ENCODE measurements around the gene MMD. TPM values are rescaled to one million over a fixed set of nuclear protein-coding genes. Genes with fewer than 3 reads are reported as not detected.
A peak's percentile ranks its signal among the peaks of the same experiment; 100 is the strongest.

The MMD gene
- total RNA-seq, 3 donors from 2014 or later (not counting 1 experiment from before 2014, with no cell fraction given): 18.7 to 33.5 (median 27.9) TPM

GRCh38 chr17:55417411-55418268 lies 4.0 kb downstream of the MMD start:
- H3K36me3 Mint-ChIP-seq: no peaks in the 10 kb centered on the region
- H3K4me1 ChIP-seq (ENCODE audit: control insufficient read depth, insufficient read depth, low read length): peaks cover 19% of the 10 kb centered on the region
- no peaks in the 10 kb centered on the region for H3K9me3 ChIP-seq (ENCODE audit: control insufficient read depth, insufficient read depth, low read length)
- no peaks in the 10 kb centered on the region for H3K27me3 Mint-ChIP-seq (ENCODE audit: low read depth in 2 of 2)
- ATAC-seq (no peak), DNase-seq (no peak)
- no peak overlapping the region for H3K4me3 Mint-ChIP-seq
- H3K27ac ChIP-seq (ENCODE audit: low read length): no peak overlapping the region
- H3K4me1 Mint-ChIP-seq: peaks cover 64 to 74% of the 10 kb centered on the region in 2 donors
- intact Hi-C loops (cut with micrococcal nuclease): no loop called here
- H3K4me3 ChIP-seq (ENCODE audit: low read length): no peak overlapping the region
- 95% methylated on average over 3 of the region's 4 CpGs for WGBS (ENCODE audit: insufficient coverage)
- H3K9me3 Mint-ChIP-seq: no peaks in the 10 kb centered on the region
- H3K36me3 ChIP-seq (ENCODE audit: control insufficient read depth, insufficient read depth, low read length): peaks cover 6% of the 10 kb centered on the region
- H3K27me3 ChIP-seq (ENCODE audit: control insufficient read depth, insufficient read depth, low read length): no peaks in the 10 kb centered on the region
- H3K27ac Mint-ChIP-seq: peak overlapping the region; percentile 86 to 93
- no peak for TF ChIP-seq CTCF (IDR thresholded peaks at IDR 0.05)

GRCh38 chr17:55416470-55417052 lies 5.1 kb downstream of the MMD start:
- no peak for TF ChIP-seq CTCF (IDR thresholded peaks at IDR 0.05)
- Mint-ChIP-seq H3K36me3 (no peaks in the 10 kb centered on the region), H3K4me1 (peaks cover 64 to 70% of the 10 kb centered on the region in 2 donors), H3K9me3 (no peaks in the 10 kb centered on the region), H3K27ac (peak overlapping the region in 1 of 2 donors; percentile 93), H3K27me3 (ENCODE audit: low read depth in 2 of 2) (no peaks in the 10 kb centered on the region), H3K4me3 (no peak overlapping the region)
- H3K27me3 ChIP-seq (ENCODE audit: control insufficient read depth, insufficient read depth, low read length): no peaks in the 10 kb centered on the region
- peaks cover 16% of the 10 kb centered on the region for H3K36me3 ChIP-seq (ENCODE audit: control insufficient read depth, insufficient read depth, low read length)
- no peak overlapping the region for H3K4me3 ChIP-seq (ENCODE audit: low read length)
- H3K4me1 ChIP-seq (ENCODE audit: control insufficient read depth, insufficient read depth, low read length): peaks cover 13% of the 10 kb centered on the region
- intact Hi-C loops (cut with micrococcal nuclease): no loop called here
- no peaks in the 10 kb centered on the region for H3K9me3 ChIP-seq (ENCODE audit: control insufficient read depth, insufficient read depth, low read length)
- WGBS (ENCODE audit: insufficient coverage): 70% methylated on average over 3 of the region's 4 CpGs
- H3K27ac ChIP-seq (ENCODE audit: low read length): no peak overlapping the region
- no peak for DNase-seq
- ATAC-seq: no peak

GRCh38 chr17:55416000-55416399 lies 5.6 kb downstream of the MMD start:
- ATAC-seq (no peak), DNase-seq (no peak)
- Histone ChIP-seq H3K27ac (ENCODE audit: low read length) (no peak overlapping the region), H3K9me3 (ENCODE audit: control insufficient read depth, insufficient read depth, low read length) (no peaks in the 10 kb centered on the region), H3K36me3 (ENCODE audit: control insufficient read depth, insufficient read depth, low read length) (peaks cover 18% of the 10 kb centered on the region), H3K4me1 (ENCODE audit: control insufficient read depth, insufficient read depth, low read length) (peaks cover 13% of the 10 kb centered on the region), H3K4me3 (ENCODE audit: low read length) (no peak overlapping the region), H3K27me3 (ENCODE audit: control insufficient read depth, insufficient read depth, low read length) (no peaks in the 10 kb centered on the region)
- no peak for TF ChIP-seq CTCF (IDR thresholded peaks at IDR 0.05)
- Mint-ChIP-seq H3K27me3 (ENCODE audit: low read depth in 2 of 2) (no peaks in the 10 kb centered on the region), H3K4me3 (no peak overlapping the region), H3K36me3 (no peaks in the 10 kb centered on the region), H3K4me1 (peaks cover 63 to 67% of the 10 kb centered on the region in 2 donors), H3K27ac (no peak overlapping the region), H3K9me3 (no peaks in the 10 kb centered on the region)
- intact Hi-C loops (cut with micrococcal nuclease): no loop called here

Measured in natural killer cell (primary cell).